SJSA1 (cell line): ENCODE data around the gene RPS14. TPM values are rescaled to one million over a fixed set of nuclear protein-coding genes. Genes with fewer than 3 reads are reported as not detected.
A peak's percentile ranks its signal among the peaks of the same experiment; 100 is the strongest.
"Not testable (repeated sequence)": the region's sequence is repeated elsewhere in the genome, so short reads cannot be mapped to it uniquely, and the experiment has no call there.

Source experiments
- DNase-seq, 2 experiments: peaks; one replicate each; pipeline ENCODE4 v3.0.0-alpha.2; 2015 to 2020; ENCODE audit warnings: low spot score in 2 of 2, low read depth in 1 of 2
- H3K27ac ChIP-seq: fragments of 250-450 bp; sonication (Bioruptor Pico); 2 replicates; pipeline ENCODE4 v1.5.1; 2020; ENCODE audit warnings: mild to moderate bottlenecking, moderate library complexity
- H3K27me3 ChIP-seq: fragments of 250-450 bp; sonication (Bioruptor Pico); replicated peaks from 2 replicates; pipeline ENCODE4 v1.5.1; 2020; ENCODE audit warnings: mild to moderate bottlenecking, moderate library complexity
- H3K36me3 ChIP-seq: fragments of 250-450 bp; sonication (Bioruptor Pico); 2 replicates; pipeline ENCODE4 v1.5.1; 2020; ENCODE audit warnings: mild to moderate bottlenecking
- H3K4me1 ChIP-seq: fragments of 250-450 bp; sonication (Bioruptor Pico); replicated peaks from 2 replicates; pipeline ENCODE4 v1.6.1; 2021; ENCODE audit warnings: mild to moderate bottlenecking
- H3K4me3 ChIP-seq: fragments of 250-450 bp; sonication (Bioruptor Pico); 2 replicates; pipeline ENCODE4 v1.5.1; 2020; ENCODE audit warnings: mild to moderate bottlenecking
- H3K9me3 ChIP-seq: fragments of 250-450 bp; sonication (Bioruptor Pico); replicated peaks from 2 replicates; pipeline ENCODE4 v1.5.1; 2020; ENCODE audit warnings: mild to moderate bottlenecking
- total RNA-seq: library from RNA; depleted of rRNA; stranded (reverse); fragments of >200 nt; shearing (Covaris generic); gene quantifications from 2 replicates; pipeline ENCODE4 v1.2.3, GENCODE V29; 2014

The RPS14 gene
- total RNA-seq, 1 experiment from 2014 or later: 2,445 TPM

DNA sequence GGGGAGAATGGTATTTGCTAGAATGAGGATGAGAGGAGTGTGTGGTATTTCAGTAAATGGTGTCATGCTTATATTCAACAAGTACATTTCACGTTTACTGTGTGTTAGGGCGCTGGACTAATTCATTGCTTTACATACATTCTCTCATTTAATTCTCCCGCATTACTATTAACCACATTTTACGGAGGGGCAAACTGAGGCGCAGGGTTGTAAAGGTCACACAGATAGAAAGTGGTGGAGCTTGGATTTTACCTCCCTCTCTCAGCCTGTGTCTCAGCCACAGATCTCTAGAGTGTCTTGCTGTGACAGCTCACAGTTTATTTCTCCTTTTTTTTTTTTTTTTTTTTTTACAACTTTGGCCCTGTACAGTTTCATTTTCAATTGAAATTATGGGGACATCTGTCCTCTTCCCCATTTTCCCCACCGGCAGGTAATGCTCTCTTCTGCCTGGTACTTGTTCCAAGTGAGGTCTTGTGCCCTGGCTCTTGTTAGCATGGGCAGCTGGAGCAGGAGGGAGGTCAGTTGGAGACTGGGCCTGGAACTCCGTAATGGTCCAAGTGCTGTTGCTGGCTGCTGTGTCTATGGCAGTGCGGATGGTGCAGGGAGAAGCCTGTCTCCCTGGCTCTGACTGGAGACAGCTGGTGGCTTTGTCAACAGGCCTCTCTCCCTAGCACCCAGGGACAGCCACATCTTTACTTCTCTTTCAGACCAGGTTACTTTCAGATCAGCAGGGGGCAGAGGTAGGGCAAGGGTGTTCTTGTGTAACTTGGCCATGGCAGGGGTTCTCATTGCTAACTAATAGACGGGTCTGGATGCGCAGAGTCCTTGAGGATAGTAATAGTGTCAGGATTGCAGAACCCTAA lies 37.9 kb upstream of the RPS14 start:
- DNase-seq: peak in 1 of 2 experiments; percentile 65
- Histone ChIP-seq H3K4me3 (peak overlapping the region; percentile 99), H3K9me3 (no peaks in the 10 kb centered on the region), H3K4me1 (peaks cover 71% of the 10 kb centered on the region), H3K27ac (peak overlapping the region; percentile 96), H3K36me3 (peaks cover 41% of the 10 kb centered on the region), H3K27me3 (no peaks in the 10 kb centered on the region)

GRCh38 chr5:150486402-150487198 lies 37.1 kb upstream of the RPS14 start:
- peaks cover 37% of the 10 kb centered on the region for H3K36me3 ChIP-seq
- H3K27ac ChIP-seq: peak overlapping the region; percentile 96
- H3K4me3 ChIP-seq: peak overlapping the region; percentile 99
- DNase-seq: peak; percentile 79 to 85
- no peaks in the 10 kb centered on the region for H3K9me3 ChIP-seq
- H3K27me3 ChIP-seq: no peaks in the 10 kb centered on the region
- peaks cover 63% of the 10 kb centered on the region for H3K4me1 ChIP-seq

DNA sequence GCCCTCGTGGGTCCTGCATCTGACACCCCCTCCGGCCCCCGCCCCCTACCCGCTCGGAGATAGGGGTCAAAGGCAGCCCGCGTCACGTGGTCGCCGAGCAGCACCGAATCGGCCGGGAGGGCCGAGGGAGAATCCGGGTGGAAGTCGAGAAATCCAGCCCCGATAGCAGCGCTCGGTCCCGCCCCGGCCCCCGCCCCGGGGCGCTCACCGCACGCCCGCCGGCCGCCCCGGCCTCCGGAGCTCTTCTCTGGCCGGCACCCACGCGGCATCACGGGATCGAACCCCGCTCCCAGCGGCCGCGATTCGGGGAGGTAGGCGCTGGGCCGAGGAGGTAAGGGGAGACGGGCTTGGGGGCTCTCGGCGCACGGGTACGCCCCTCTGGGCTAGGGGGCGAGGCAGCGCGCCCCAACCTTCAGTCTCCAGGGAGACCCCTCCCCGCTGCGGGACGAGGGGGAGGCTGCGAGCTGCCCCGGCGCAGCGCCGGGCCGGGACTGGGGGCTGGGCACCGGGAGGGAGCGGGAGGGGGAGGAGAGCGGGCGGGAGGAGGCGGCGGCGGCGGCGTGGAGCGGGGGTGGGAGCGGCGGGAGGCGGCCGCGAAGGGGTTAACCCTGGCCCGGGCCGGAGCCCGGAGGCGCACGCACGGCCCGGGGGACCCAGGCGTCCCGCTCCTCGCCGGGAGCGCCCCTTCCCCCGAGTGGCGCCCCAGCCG lies 36.3 kb upstream of the RPS14 start:
- peaks cover 55% of the 10 kb centered on the region for H3K4me1 ChIP-seq
- no peaks in the 10 kb centered on the region for H3K9me3 ChIP-seq
- H3K4me3 ChIP-seq: peak overlapping the region; percentile 99
- H3K36me3 ChIP-seq: peaks cover 29% of the 10 kb centered on the region
- H3K27me3 ChIP-seq: no peaks in the 10 kb centered on the region
- DNase-seq: peak; percentile 43 to 80
- peak overlapping the region; percentile 96 for H3K27ac ChIP-seq

- Histone ChIP-seq H3K27me3 (no peaks in the 10 kb centered on the region), H3K4me3 (peak overlapping the region; percentile 99), H3K9me3 (no peaks in the 10 kb centered on the region), H3K4me1 (peaks cover 55% of the 10 kb centered on the region), H3K27ac (peak overlapping the region; percentile 96), H3K36me3 (peaks cover 23% of the 10 kb centered on the region)
- DNase-seq: peak in 1 of 2 experiments; percentile 55
These were observed 35.6 kb upstream of the RPS14 start for GRCh38 chr5:150484964-150485692.

DNA sequence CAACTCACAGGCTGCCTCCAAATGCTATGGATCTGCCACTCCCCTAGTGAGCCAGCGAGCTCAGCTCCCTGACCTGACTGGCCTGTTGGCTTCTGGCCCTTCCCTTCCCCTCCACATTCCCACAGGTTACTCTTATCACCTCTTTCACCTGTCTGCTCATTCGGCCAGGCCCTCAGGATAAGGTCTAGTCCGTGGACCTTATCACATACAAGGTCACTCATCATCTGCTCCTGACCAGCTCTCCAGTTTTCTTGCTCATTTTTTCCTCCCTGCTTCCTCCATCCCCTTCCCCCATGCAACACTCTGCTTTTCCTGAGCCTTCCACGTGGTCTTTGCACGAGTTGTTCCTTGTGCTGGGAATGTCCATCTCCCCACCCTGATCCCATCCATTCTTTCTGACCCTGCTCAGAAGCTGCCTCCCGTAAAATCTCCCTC lies 32.5 kb upstream of the RPS14 start:
- no peak overlapping the region for H3K4me3 ChIP-seq
- H3K9me3 ChIP-seq: no peaks in the 10 kb centered on the region
- no peak overlapping the region for H3K27ac ChIP-seq
- H3K27me3 ChIP-seq: no peaks in the 10 kb centered on the region
- peaks cover 53% of the 10 kb centered on the region for H3K4me1 ChIP-seq
- peaks cover 9% of the 10 kb centered on the region for H3K36me3 ChIP-seq
- no peak for DNase-seq

DNA sequence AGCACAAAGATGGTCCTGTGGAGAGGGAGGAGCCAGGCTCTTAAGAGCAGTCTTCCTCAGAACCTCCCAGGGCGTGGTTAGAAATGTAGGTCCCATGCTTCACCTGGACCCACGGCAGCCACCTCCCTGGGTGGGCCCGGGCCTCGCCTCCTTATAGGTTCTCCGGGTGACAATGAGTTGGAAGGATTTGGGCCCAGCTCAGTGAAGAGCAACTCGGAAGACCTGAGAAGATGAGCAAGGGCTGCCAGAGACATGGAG lies 32.1 kb upstream of the RPS14 start:
- no peaks in the 10 kb centered on the region for H3K27me3 ChIP-seq
- peaks cover 7% of the 10 kb centered on the region for H3K36me3 ChIP-seq
- DNase-seq: no peak
- H3K4me3 ChIP-seq: no peak overlapping the region
- H3K9me3 ChIP-seq: no peaks in the 10 kb centered on the region
- H3K27ac ChIP-seq: no peak overlapping the region
- H3K4me1 ChIP-seq: peaks cover 53% of the 10 kb centered on the region

DNA sequence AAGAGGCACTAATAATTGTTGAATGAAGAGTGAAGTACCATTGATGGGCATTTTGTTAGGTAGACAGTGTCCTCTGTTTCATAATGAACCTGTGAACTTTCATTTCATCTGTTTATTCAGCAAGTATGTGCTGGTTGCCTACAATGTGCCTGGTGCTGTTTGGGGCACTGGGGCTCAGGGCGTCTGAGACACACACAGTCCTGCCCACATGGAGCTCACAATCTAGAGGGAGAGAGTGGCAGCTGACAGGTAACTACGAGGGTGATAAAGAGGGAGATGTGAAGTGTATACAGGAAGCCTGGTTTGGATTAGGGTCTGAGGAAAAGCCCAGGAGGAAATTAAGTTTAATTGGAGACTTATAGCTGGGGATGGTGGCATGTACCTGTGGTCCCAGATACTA lies 29.9 kb upstream of the RPS14 start:
- Histone ChIP-seq H3K4me3 (no peak overlapping the region), H3K9me3 (no peaks in the 10 kb centered on the region), H3K36me3 (no peaks in the 10 kb centered on the region), H3K4me1 (peaks cover 55% of the 10 kb centered on the region), H3K27me3 (no peaks in the 10 kb centered on the region), H3K27ac (peak overlapping the region; percentile 68)
- DNase-seq: no peak

GRCh38 chr5:150476568-150476967 lies 27.0 kb upstream of the RPS14 start:
- not testable (repeated sequence) for H3K9me3 ChIP-seq, H3K36me3 ChIP-seq, DNase-seq, H3K4me3 ChIP-seq, H3K27me3 ChIP-seq
- H3K4me1 ChIP-seq: peaks cover 84% of the 10 kb centered on the region
- peak overlapping the region; percentile 28; the same call in 1 of the 2 replicates for H3K27ac ChIP-seq

DNA sequence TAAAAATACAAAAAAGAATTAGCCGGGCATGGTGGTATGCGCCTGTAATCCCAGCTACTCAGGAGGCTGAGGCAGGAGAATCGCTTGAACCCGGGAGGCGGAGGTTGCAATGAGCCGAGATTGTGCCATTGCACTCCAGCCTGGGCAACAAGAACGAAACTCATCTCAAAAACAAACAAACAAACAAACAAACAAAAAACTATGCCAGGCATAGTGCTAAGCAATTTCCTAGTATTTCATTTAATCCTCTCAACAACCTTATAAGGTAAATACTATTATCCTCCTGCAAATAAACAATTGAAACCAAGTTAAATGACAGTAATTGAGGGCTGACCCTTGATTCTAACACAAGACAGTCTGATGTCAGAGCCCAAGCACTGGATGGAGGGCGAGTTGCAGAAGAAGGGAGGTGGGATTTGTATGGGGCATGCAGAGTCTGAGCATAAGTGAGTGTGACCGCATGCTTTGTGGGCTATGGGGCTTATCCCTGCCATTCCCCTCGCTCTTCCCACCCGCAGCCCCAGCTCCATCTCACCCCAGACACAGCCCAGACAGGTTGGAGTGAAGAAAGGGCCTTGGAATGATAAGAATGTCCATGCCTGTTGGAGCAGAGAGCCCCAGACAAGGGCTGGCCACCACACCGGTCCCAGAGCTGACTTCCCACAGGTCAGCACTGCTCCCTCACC lies 24.3 kb upstream of the RPS14 start:
- peak; percentile 97 for DNase-seq
- H3K4me3 ChIP-seq: no peak overlapping the region
- H3K4me1 ChIP-seq: peaks cover 91% of the 10 kb centered on the region
- peak overlapping the region; percentile 97 for H3K27ac ChIP-seq
- H3K9me3 ChIP-seq: no peaks in the 10 kb centered on the region
- H3K36me3 ChIP-seq: no peaks in the 10 kb centered on the region
- H3K27me3 ChIP-seq: no peaks in the 10 kb centered on the region

- peak; percentile 93 to 97 for DNase-seq
- Histone ChIP-seq H3K4me3 (no peak overlapping the region), H3K36me3 (no peaks in the 10 kb centered on the region), H3K27me3 (no peaks in the 10 kb centered on the region), H3K4me1 (peaks cover 83% of the 10 kb centered on the region), H3K27ac (peak overlapping the region; percentile 97), H3K9me3 (no peaks in the 10 kb centered on the region)
These were observed 20.4 kb upstream of the RPS14 start for GRCh38 chr5:150469718-150470469.

DNA sequence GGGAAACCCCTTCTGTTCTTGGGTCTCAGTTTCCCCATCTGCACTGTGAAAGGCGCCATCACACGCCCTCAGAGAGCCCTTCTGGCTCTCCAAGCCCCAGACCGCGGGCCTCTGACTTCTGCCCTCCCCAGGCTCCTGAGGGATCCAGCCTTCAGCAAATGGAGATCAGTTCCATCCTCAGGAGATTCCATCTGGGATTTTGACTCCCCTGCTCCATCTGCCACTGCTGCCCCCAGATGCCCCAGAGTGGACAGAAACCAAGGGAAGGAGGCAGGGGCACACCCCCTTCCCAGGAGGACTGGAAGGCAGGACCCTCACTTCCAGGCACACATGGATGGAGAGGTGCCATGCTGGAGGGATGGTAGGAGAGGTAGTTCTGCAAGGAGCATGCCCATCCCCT lies 18.7 kb upstream of the RPS14 start:
- DNase-seq: no peak
- Histone ChIP-seq H3K36me3 (no peaks in the 10 kb centered on the region), H3K4me3 (no peak overlapping the region), H3K9me3 (no peaks in the 10 kb centered on the region), H3K4me1 (peaks cover 83% of the 10 kb centered on the region), H3K27ac (peak overlapping the region; percentile 97; the same call in 1 of the 2 replicates), H3K27me3 (no peaks in the 10 kb centered on the region)

- no peak for DNase-seq
- Histone ChIP-seq H3K36me3 (no peaks in the 10 kb centered on the region), H3K9me3 (no peaks in the 10 kb centered on the region)
These were observed 16.4 kb upstream of the RPS14 start for GRCh38 chr5:150465927-150466326.

More at GRCh38 chr5:150465927-150466326, 16.4 kb upstream of the RPS14 start:
- Histone ChIP-seq H3K4me3 (no peak overlapping the region), H3K27me3 (no peaks in the 10 kb centered on the region), H3K4me1 (peaks cover 73% of the 10 kb centered on the region), H3K27ac (peak overlapping the region; percentile 7; the same call in 1 of the 2 replicates)
